Tibial artery (tissue), 4 donors: ENCODE measurements around the gene SYNGAP1.

Source experiments
- DNase-seq, 2 donors: peaks; one replicate each; pipeline ENCODE4 v3.0.0-alpha.2; 2019
- H3K27ac ChIP-seq, 2 donors: fragments of 200-600 bp; sonication (generic) in 1 of 2; 1 replicate in 1 of 2; 2 replicates in 1 of 2; pipeline ENCODE4 v1.5.1; 2018 to 2019; ENCODE audit warnings: mild to moderate bottlenecking in 1 of 2
- H3K27me3 ChIP-seq, 2 donors: fragments of 200-600 bp; sonication (generic) in 1 of 2; one replicate each; pipeline versions ENCODE4 v1.5.1 to v1.6.0; 2016 to 2019
- H3K36me3 ChIP-seq, 3 donors: fragments of 200-600 bp; sonication (generic) in 2 of 3; one replicate each; pipeline ENCODE4 v1.5.1; 2016 to 2019; ENCODE audit warnings: mild to moderate bottlenecking in 2 of 3
- H3K4me1 ChIP-seq, 4 donors: fragments of 200-600 bp; sonication (generic) in 2 of 4; 1 replicate in 3 of 4; 2 replicates in 1 of 4; pipeline ENCODE4 v1.5.1; 2016 to 2019
- H3K4me3 ChIP-seq, 2 donors: fragments of 200-600 bp; sonication (generic) in 1 of 2; 1 replicate in 1 of 2; 2 replicates in 1 of 2; pipeline ENCODE4 v1.5.1; 2018 to 2019; ENCODE audit warnings: mild to moderate bottlenecking in 2 of 2
- H3K9me3 ChIP-seq, 3 donors: fragments of 200-600 bp; sonication (generic) in 1 of 3; one replicate each; pipeline ENCODE4 v1.5.1; 2016 to 2019
- CTCF ChIP-seq, 2 experiments: fragments of 200-600 bp in 1 of 2; fragments of 450-650 bp in 1 of 2; IDR thresholded peaks; one replicate each; pipeline ENCODE4 v1.5.1; 2017 to 2019; ENCODE audit warnings: antibody characterized with exemption in 2 of 2, mild to moderate bottlenecking in 1 of 2, moderate library complexity in 1 of 2
- intact Hi-C: fragments of 100-400 bp; cut with DNase I; formaldehyde crosslinking; loops from one replicate; pipeline ENCODE4 v1.15.0; 2023; ENCODE audit warnings: low total_unique reads

The SYNGAP1 gene

GRCh38 chr6:33451606-33452005 is 31.7 kb downstream of the SYNGAP1 start:
- no peak for TF ChIP-seq CTCF (IDR thresholded peaks at IDR 0.05)
- peaks cover 0 to 50% (median 38%) of the 10 kb centered on the region in 3 donors for H3K36me3 ChIP-seq
- H3K27ac ChIP-seq: no peak overlapping the region
- H3K4me3 ChIP-seq: no peak overlapping the region
- no peaks in the 10 kb centered on the region for H3K9me3 ChIP-seq
- no peaks in the 10 kb centered on the region for H3K27me3 ChIP-seq
- DNase-seq: no peak
- H3K4me1 ChIP-seq: peaks cover 0 to 21% (median 18%) of the 10 kb centered on the region in 4 donors
- intact Hi-C loops: loop anchor here (10.0 kb wide), 2 partner anchors 57 to 123 kb away; partner anchors contain the start of gene KIFC1

- intact Hi-C loops: loop anchor here (10.0 kb wide), 2 partner anchors 58 to 122 kb away; partner anchors contain the start of gene KIFC1
- H3K27ac ChIP-seq: no peak overlapping the region
- no peak for TF ChIP-seq CTCF (IDR thresholded peaks at IDR 0.05)
- H3K36me3 ChIP-seq: peaks cover 0 to 50% (median 36%) of the 10 kb centered on the region in 3 donors
- H3K4me3 ChIP-seq: no peak overlapping the region
- H3K9me3 ChIP-seq: no peaks in the 10 kb centered on the region
- no peak for DNase-seq
- H3K4me1 ChIP-seq: peaks cover 0 to 21% (median 18%) of the 10 kb centered on the region in 4 donors
- no peaks in the 10 kb centered on the region for H3K27me3 ChIP-seq
Measured at GRCh38 chr6:33452496-33452895, 32.6 kb downstream of the SYNGAP1 start.

GRCh38 chr6:33453393-33454008 is 33.6 kb downstream of the SYNGAP1 start:
- Histone ChIP-seq H3K27me3 (no peaks in the 10 kb centered on the region), H3K27ac (peak overlapping the region; percentile 76 to 82), H3K36me3 (peaks cover 0 to 45% (median 25%) of the 10 kb centered on the region in 3 donors), H3K9me3 (no peaks in the 10 kb centered on the region), H3K4me3 (peak overlapping the region; percentile 73 to 82), H3K4me1 (peaks cover 0 to 21% (median 18%) of the 10 kb centered on the region in 4 donors)
- intact Hi-C loops: loop anchor here (10.0 kb wide), 2 partner anchors 59 to 121 kb away; partner anchors contain the start of gene KIFC1
- TF ChIP-seq CTCF (IDR thresholded peaks at IDR 0.05): no peak
- no peak for DNase-seq

- H3K9me3 ChIP-seq: no peaks in the 10 kb centered on the region
- peak within 1 kb of the TSS; percentile 76 to 82 for H3K27ac ChIP-seq
- peak within 1 kb of the TSS; percentile 73 to 82 for H3K4me3 ChIP-seq
- peaks cover 0 to 37% (median 19%) of the 10 kb centered on the region in 3 donors for H3K36me3 ChIP-seq
- intact Hi-C loops: loop anchor here (10.0 kb wide), 2 partner anchors 59 to 121 kb away; partner anchors contain the start of gene KIFC1
- H3K27me3 ChIP-seq: no peaks in the 10 kb centered on the region
- peaks cover 0 to 21% (median 18%) of the 10 kb centered on the region in 4 donors for H3K4me1 ChIP-seq
- peak; percentile 96 to 98 for DNase-seq
- peak in 1 of 2 experiments; percentile 1 for TF ChIP-seq CTCF (IDR thresholded peaks at IDR 0.05)
Measured at GRCh38 chr6:33454009-33454946, 34.4 kb downstream of the SYNGAP1 start, which contains the start of gene ZBTB9. ZBTB9 (plus strand) TSS chr6:33454576; CDS start chr6:33455101, 525 bp downstream.

GRCh38 chr6:33455051-33455450 is 35.2 kb downstream of the SYNGAP1 start:
- H3K4me1 ChIP-seq: peaks cover 0 to 21% (median 18%) of the 10 kb centered on the region in 4 donors
- no peaks in the 10 kb centered on the region for H3K27me3 ChIP-seq
- H3K9me3 ChIP-seq: no peaks in the 10 kb centered on the region
- peak overlapping the region; percentile 73 to 82 for H3K4me3 ChIP-seq
- peaks cover 0 to 33% (median 19%) of the 10 kb centered on the region in 3 donors for H3K36me3 ChIP-seq
- intact Hi-C loops: loop anchor here (10.0 kb wide), 2 partner anchors 60 to 120 kb away; partner anchors contain the start of gene KIFC1
- no peak for TF ChIP-seq CTCF (IDR thresholded peaks at IDR 0.05)
- peak overlapping the region in 1 of 2 donors; percentile 82 for H3K27ac ChIP-seq
- DNase-seq: no peak
